GM12865 (cell line): ENCODE results near the gene BTBD16.

ENCODE experiments used
- DNase-seq: peaks from one replicate; pipeline ENCODE4 v3.0.0; 2010; ENCODE audit warnings: low read depth
- H3K4me3 ChIP-seq: 2 replicates; pipeline ENCODE4 v1.5.1; 2011; ENCODE audit warnings: mild to moderate bottlenecking, low read depth, low read length, control low read depth
- TF ChIP-seq, protein P1 (sequence below): IDR thresholded peaks from 2 replicates; pipeline ENCODE4 v1.5.1; 2011; ENCODE audit warnings: low read length, control low read depth, low read depth, inconsistent platforms; ENCODE audit not compliant: insufficient read depth; ENCODE audit errors: missing control alignments

Gene BTBD16

DNA sequence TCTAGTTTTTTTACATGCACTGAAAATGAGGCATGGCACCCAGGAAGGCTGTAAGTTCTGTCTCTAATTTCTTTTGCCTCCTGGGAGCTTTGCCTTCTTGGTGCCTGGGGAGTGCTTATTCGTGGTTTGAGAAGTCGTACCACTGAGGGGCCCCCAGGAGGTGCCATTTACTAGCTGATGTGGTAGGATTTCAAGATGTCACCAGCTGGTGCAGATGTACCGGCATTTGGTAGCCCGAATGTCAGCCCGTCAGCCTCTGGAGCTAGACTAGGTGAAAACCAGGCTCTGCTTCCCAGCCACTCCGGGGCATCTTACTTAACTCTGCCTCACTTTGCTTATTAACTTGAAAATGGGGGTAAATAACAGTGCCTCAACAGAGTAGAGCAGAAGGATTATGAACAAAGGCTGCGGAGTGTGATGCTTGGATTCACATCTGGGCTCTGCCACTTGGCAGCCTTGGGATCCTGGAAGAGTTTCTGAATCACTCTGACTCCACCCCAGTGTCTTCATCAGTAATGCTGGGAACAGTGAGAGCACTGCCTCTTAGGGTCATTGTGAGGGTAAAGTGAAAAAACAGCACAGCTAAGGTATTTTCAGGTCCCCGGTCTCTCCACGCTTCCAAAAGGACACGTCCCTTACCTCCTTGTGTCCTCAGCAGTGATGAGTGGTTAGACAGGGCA is 31.4 kb upstream of the BTBD16 start:
- TF ChIP-seq, protein P1, sequence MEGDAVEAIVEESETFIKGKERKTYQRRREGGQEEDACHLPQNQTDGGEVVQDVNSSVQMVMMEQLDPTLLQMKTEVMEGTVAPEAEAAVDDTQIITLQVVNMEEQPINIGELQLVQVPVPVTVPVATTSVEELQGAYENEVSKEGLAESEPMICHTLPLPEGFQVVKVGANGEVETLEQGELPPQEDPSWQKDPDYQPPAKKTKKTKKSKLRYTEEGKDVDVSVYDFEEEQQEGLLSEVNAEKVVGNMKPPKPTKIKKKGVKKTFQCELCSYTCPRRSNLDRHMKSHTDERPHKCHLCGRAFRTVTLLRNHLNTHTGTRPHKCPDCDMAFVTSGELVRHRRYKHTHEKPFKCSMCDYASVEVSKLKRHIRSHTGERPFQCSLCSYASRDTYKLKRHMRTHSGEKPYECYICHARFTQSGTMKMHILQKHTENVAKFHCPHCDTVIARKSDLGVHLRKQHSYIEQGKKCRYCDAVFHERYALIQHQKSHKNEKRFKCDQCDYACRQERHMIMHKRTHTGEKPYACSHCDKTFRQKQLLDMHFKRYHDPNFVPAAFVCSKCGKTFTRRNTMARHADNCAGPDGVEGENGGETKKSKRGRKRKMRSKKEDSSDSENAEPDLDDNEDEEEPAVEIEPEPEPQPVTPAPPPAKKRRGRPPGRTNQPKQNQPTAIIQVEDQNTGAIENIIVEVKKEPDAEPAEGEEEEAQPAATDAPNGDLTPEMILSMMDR = no peak
- DNase-seq = no peak
- no peak overlapping the region for H3K4me3 ChIP-seq

DNA sequence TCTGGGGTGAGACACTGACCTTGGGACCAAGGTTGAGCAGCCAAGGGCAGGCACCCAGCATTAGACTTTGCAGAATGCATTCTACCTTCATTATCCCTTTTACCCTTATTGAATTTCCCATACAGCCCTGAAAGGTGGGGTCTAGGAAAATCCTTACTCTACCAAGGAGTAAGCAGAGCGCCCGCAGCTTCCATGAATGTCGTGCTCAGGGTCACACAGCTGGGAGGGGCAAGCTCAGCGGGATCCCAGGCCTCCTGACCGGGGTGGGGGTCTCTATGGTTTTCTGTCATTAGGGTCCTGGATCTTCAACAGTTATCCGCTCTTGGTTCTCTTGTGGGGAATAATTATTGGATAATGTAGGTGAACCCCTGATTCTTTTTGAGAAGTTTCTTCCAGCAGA is 30.7 kb upstream of the BTBD16 start:
- no peak for DNase-seq
- H3K4me3 ChIP-seq = no peak overlapping the region
- TF ChIP-seq, protein P1 = no peak

DNA sequence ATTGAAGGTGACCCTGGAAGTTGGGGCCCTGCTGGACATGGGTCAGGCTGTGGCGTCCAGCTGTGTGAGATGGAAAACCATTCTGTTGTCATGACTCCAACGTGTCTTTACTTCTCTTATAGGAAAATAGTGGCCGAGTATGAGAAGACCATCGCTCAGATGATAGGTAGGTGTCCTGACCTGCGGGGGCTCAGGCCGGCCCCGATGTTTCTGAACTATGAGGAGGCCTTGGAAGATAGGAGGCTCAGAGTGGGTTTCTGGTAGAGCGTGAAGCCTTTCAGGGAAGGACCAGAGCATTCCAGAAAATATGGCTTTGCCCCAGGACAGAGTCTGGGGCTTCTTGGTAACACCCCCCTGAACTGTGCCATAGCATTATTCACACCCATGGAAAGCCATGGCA is 29.3 kb upstream of the BTBD16 start:
- no peak for DNase-seq
- no peak overlapping the region for H3K4me3 ChIP-seq
- TF ChIP-seq, protein P1 = no peak

DNA sequence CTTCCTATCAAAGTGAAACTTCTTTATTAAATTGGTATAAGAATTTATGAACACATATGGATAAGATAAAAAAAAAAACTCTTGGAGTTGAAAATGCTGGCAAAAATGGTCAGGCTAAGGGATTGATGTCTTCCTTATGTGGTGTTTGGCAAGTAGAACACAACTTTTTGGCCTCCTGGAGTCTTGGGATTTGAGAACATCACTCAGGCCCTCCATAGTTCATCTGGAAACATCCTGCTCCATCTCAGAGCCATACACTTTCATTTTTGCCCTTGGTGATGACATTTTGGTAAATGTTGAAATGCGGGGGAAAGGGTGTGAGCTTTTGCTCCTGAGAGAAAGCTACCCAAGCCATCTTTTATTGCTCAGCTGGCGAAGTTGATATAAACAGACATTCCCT is 27.5 kb upstream of the BTBD16 start:
- TF ChIP-seq, protein P1 = no peak
- no peak for DNase-seq
- no peak overlapping the region for H3K4me3 ChIP-seq

GRCh38 chr10:122244001-122244975 is 26.8 kb upstream of the BTBD16 start:
- no peak for DNase-seq
- TF ChIP-seq, protein P1 = no peak
- H3K4me3 ChIP-seq = no peak overlapping the region

DNA sequence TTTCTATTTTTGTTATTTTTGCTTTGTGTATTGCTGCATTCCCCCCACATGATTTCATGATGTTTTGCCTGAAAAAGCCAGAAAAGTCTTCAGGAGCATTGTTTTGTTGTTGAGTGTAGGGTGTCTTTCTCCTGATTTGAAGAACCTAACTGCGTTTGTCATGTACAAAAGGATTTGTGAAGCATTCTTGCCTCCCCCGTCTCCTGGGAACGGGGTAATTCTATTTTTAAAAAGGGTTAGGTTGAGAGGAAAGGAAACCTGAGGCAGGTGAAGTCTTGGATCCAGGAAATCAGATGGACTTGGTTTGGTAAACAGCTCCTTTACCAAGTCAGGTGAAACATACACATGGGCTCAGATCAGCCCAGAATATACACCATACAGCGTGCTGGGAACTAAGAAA is 26.0 kb upstream of the BTBD16 start:
- DNase-seq = no peak
- TF ChIP-seq, protein P1 = no peak
- no peak overlapping the region for H3K4me3 ChIP-seq
